Pancreas (tissue), 10 donors: Measurements from ENCODE around the gene CRYBG2. TPM values are rescaled to one million over a fixed set of nuclear protein-coding genes. Genes with fewer than 3 reads are reported as not detected.

Source experiments
- ATAC-seq, 4 donors: fragments of 200-7000 bp; cut with Tn5 transposase; one replicate each; pipeline versions ENCODE4 v1.8.0 to v1.9.1; 2020; ENCODE audit warnings: mild to moderate bottlenecking in 4 of 4, moderate library complexity in 4 of 4
- DNase-seq, 6 donors: peaks; one replicate each; pipeline ENCODE4 v3.0.0-alpha.2; 2020
- FAIRE-seq: peaks from 2 replicates; lab custom pipeline; 2012; peaks lifted over from hg19 to GRCh38; lab: Jason Lieb, UNC
- H3K27ac ChIP-seq, 4 donors: fragments of 200-600 bp; sonication (generic); 1 replicate in 3 of 4; 2 replicates in 1 of 4; pipeline versions ENCODE4 v1.5.0 to v1.8.0; 2020
- H3K27me3 ChIP-seq, 4 donors: fragments of 200-600 bp; one replicate each; pipeline ENCODE4 v1.8.0; 2021
- H3K36me3 ChIP-seq, 3 donors: fragments of 200-600 bp; sonication (generic) in 1 of 3; one replicate each; pipeline versions ENCODE4 v1.5.0 to v1.8.0; 2020 to 2021
- H3K4me1 ChIP-seq, 3 donors: fragments of 200-600 bp; one replicate each; pipeline ENCODE4 v1.8.0; 2021
- H3K4me3 ChIP-seq, 4 donors: fragments of 200-600 bp; sonication (generic) in 2 of 4; one replicate each; pipeline versions ENCODE4 v1.5.0 to v1.8.0; 2020 to 2021
- H3K9me3 ChIP-seq, 4 donors: fragments of 200-600 bp; one replicate each; pipeline ENCODE4 v1.8.0; 2021
- CTCF ChIP-seq, 4 donors: fragments of 200-600 bp; sonication (generic) in 3 of 4; IDR thresholded peaks; one replicate each; pipeline versions ENCODE4 v1.5.0 to v1.8.0; 2021; ENCODE audit warnings: antibody characterized with exemption in 4 of 4
- WGBS, 2 donors: extraction: QIAGEN DNeasy Blood & Tissue Kit; methylation state at CpG; one replicate each; pipeline ENCODE4 v1.1.7; 2013; 5-methylcytosine and 5-hydroxymethylcytosine counted together
- intact Hi-C, 3 donors: fragments of 100-400 bp; cut with DNase I; formaldehyde crosslinking; loops; one replicate each; pipeline versions ENCODE4 v1.11.1 to v1.14.2; 2022
- polyA plus RNA-seq, 2 donors: library from polyadenylated mRNA; stranded (reverse); fragments of 200-250 nt; gene quantifications; one replicate each; pipeline ENCODE4 v1.2.3, GENCODE V29; 2013
- total RNA-seq, 6 donors: library from RNA; stranded (reverse); fragmentation: NEBNext Ultra II Directional in 4 of 6; extraction: Animal tissue kit (Norgen Biotek cat#: 25700) in 4 of 6; gene quantifications; one replicate each; pipeline versions ENCODE4 v1.2.1 to v1.2.4, GENCODE V29; 2021 to 2023
- donor health status: healthy with polysubstance abuse.
- donor health status: DM: no; HTN: no; CAD: no; lungs with moderate emphysema.
- donor health status: DM: no; HTN: no; CAD: no.
- donor health status: control.
- donor health status: control.
- donor health status: Bipolar disorder and iron deficiency.
- donor health status: DM: yes; HTN: yes; CAD: no.
- donor health status: DM: no; HTN: no; CAD: no.
- donor health status: DM: no; HTN: no; CAD: no.
- donor health status: DM: yes; HTN: yes; CAD: no.

Gene CRYBG2
- total and polyA plus RNA-seq, 8 donors: 0.12 to 2.0 (median 0.60) TPM

- FAIRE-seq (no peak), ATAC-seq (no peak), DNase-seq (no peak)
- no peak overlapping the region for H3K4me3 ChIP-seq
- H3K4me1 ChIP-seq: peaks cover 33 to 53% (median 36%) of the 10 kb centered on the region in 3 donors
- H3K27me3 ChIP-seq: no peaks in the 10 kb centered on the region
- H3K36me3 ChIP-seq: no peaks in the 10 kb centered on the region
- WGBS, 2 donors: 60 to 64% methylated on average over 4 of the region's 4 CpGs
- TF ChIP-seq CTCF (IDR thresholded peaks at IDR 0.05): no peak
- H3K27ac ChIP-seq: peak overlapping the region; percentile 62 to 93 (median 89)
- intact Hi-C loops: loop anchor here in 1 of 3 donors (5.0 kb wide), 1 partner anchor 39 kb away; the partner anchor contains the start of gene CD52
- no peaks in the 10 kb centered on the region for H3K9me3 ChIP-seq
These were observed 75.6 kb downstream of the CRYBG2 start for GRCh38 chr1:26278303-26278702.

- peak overlapping the region; percentile 62 to 93 (median 89) for H3K27ac ChIP-seq
- no peak overlapping the region for H3K4me3 ChIP-seq
- H3K27me3 ChIP-seq: no peaks in the 10 kb centered on the region
- ATAC-seq (no peak), DNase-seq (no peak), FAIRE-seq (no peak)
- no peak for TF ChIP-seq CTCF (IDR thresholded peaks at IDR 0.05)
- 24 to 56% methylated on average over 1 of the region's 1 CpG for WGBS, 2 donors
- H3K4me1 ChIP-seq: peaks cover 33 to 53% (median 36%) of the 10 kb centered on the region in 3 donors
- intact Hi-C loops: loop anchor here in 1 of 3 donors (5.0 kb wide), 1 partner anchor 40 kb away; the partner anchor contains the start of gene CD52
- no peaks in the 10 kb centered on the region for H3K36me3 ChIP-seq
- H3K9me3 ChIP-seq: no peaks in the 10 kb centered on the region
These were observed 76.2 kb downstream of the CRYBG2 start for GRCh38 chr1:26277719-26278118.

DNA sequence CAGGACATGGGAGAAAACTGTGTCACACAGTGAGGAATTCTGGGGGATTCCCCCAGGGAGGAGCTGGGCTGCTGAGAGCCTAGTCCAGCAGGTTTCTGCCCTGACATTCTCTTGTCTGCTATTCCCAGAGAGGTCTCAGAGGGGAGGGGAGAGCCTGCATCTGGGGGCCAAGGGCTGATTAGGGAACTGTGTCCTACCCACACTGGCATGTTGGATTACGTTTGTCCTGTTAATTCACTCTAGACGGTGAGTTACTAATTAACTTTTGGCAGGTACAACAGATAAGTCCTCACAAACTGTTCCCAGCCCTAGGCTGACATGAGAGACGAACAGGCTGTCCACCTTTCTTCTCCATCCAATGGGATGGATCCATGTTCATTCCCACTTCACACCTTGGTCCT, 76.7 kb downstream of the CRYBG2 start:
- intact Hi-C loops: loop anchor here in 1 of 3 donors (5.0 kb wide), 1 partner anchor 40 kb away; the partner anchor contains the start of gene CD52
- no peak for TF ChIP-seq CTCF (IDR thresholded peaks at IDR 0.05)
- no peaks in the 10 kb centered on the region for H3K27me3 ChIP-seq
- H3K4me3 ChIP-seq: no peak overlapping the region
- FAIRE-seq (no peak), DNase-seq (peak in 3 of 6 donors; percentile 39 to 50 (median 46)), ATAC-seq (peak; percentile 15 to 52 (median 36))
- H3K9me3 ChIP-seq: no peaks in the 10 kb centered on the region
- H3K27ac ChIP-seq: peak overlapping the region; percentile 62 to 93 (median 89)
- no peaks in the 10 kb centered on the region for H3K36me3 ChIP-seq
- H3K4me1 ChIP-seq: peaks cover 33 to 53% (median 36%) of the 10 kb centered on the region in 3 donors
- 14 to 16% methylated on average over 3 of the region's 3 CpGs for whole genome bisulfite sequencing, 2 donors

DNA sequence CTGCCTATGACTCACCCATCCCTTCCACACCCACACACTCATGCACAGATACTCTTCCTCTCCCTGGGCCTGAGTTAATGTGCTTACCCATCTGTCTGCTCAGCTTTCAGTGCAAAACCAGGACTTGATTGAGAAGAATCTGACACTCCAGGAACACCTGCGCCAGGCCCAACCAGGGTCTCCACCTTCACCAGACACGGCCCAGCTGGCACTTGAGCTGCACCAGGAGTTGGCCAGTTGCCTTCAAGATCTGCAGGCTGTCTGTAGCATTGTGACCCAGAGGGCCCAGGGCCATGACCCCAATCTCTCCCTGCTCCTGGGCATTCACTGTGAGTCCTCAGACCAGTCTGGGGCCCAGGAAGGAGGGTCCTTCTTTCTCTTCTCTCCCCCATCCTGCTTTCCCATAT, 77.5 kb downstream of the CRYBG2 start:
- Histone ChIP-seq H3K4me1 (peaks cover 33 to 52% (median 36%) of the 10 kb centered on the region in 3 donors), H3K9me3 (no peaks in the 10 kb centered on the region), H3K27me3 (no peaks in the 10 kb centered on the region), H3K27ac (peak overlapping the region; percentile 62 to 93 (median 89)), H3K36me3 (no peaks in the 10 kb centered on the region), H3K4me3 (no peak overlapping the region)
- intact Hi-C loops: loop anchor here in 1 of 3 donors (5.0 kb wide), 1 partner anchor 41 kb away; the partner anchor contains the start of gene CD52
- ATAC-seq (no peak), FAIRE-seq (no peak), DNase-seq (peak in 3 of 6 donors; percentile 33 to 70 (median 44))
- no peak for TF ChIP-seq CTCF (IDR thresholded peaks at IDR 0.05)
- 50 to 58% methylated on average over 2 of the region's 2 CpGs for WGBS, 2 donors
